Neural crest cell (in vitro differentiated cells): ENCODE data around the gene TMTC1. TPM values are rescaled to one million over a fixed set of nuclear protein-coding genes. Genes with fewer than 3 reads are reported as not detected.
"Not testable (repeated sequence)": the region's sequence is repeated elsewhere in the genome, so short reads cannot be mapped to it uniquely, and the experiment has no call there.

Experiments
- DNase-seq: peaks from one replicate; pipeline ENCODE4 v3.0.0; 2021; ENCODE audit warnings: low read depth, mixed read lengths, low spot score
- H3K27ac Mint-ChIP-seq: one replicate; pipeline ENCODE4 v1.8.0; 2021; ENCODE audit warnings: mild to moderate bottlenecking, mixed read lengths; ENCODE audit not compliant: unreplicated experiment
- H3K27me3 Mint-ChIP-seq: 2 replicates; pipeline ENCODE4 v1.8.0; 2021; ENCODE audit warnings: low read depth, mild to moderate bottlenecking, mixed read lengths
- H3K36me3 Mint-ChIP-seq: 2 replicates; pipeline ENCODE4 v1.8.0; 2021; ENCODE audit warnings: low read depth, mild to moderate bottlenecking, mixed read lengths
- H3K4me1 Mint-ChIP-seq: 2 replicates; pipeline ENCODE4 v1.8.0; 2021; ENCODE audit warnings: mixed read lengths
- H3K4me3 Mint-ChIP-seq: one replicate; pipeline ENCODE4 v1.8.0; 2021; ENCODE audit warnings: mild to moderate bottlenecking, mixed read lengths
- H3K9me3 Mint-ChIP-seq: 2 replicates; pipeline ENCODE4 v1.8.0; 2021; ENCODE audit warnings: mixed read lengths
- CTCF ChIP-seq: fragments of 200-600 bp; sonication (generic); conservative IDR thresholded peaks from 2 replicates; pipeline ENCODE4 v1.5.0; 2021; ENCODE audit warnings: antibody characterized with exemption, mild to moderate bottlenecking
- total RNA-seq: library from RNA; stranded (reverse); gene quantifications from 2 replicates; pipeline ENCODE4 v1.2.1, GENCODE V29; 2021

The TMTC1 gene
- total RNA-seq, 1 donor from 2014 or later: 13.1 TPM

GRCh38 chr12:29556363-29556762 lies 227.4 kb downstream of the TMTC1 start:
- peaks cover 7% of the 10 kb centered on the region for H3K36me3 Mint-ChIP-seq
- H3K4me1 Mint-ChIP-seq: peaks cover 30% of the 10 kb centered on the region
- H3K9me3 Mint-ChIP-seq: no peaks in the 10 kb centered on the region
- no peak overlapping the region for H3K27ac Mint-ChIP-seq
- H3K4me3 Mint-ChIP-seq: no peak overlapping the region
- TF ChIP-seq CTCF: no peak
- no peaks in the 10 kb centered on the region for H3K27me3 Mint-ChIP-seq
- DNase-seq: no peak

GRCh38 chr12:29555451-29555850 lies 228.3 kb downstream of the TMTC1 start:
- peaks cover 28% of the 10 kb centered on the region for H3K4me1 Mint-ChIP-seq
- not testable (repeated sequence) for H3K27ac Mint-ChIP-seq, H3K27me3 Mint-ChIP-seq, H3K4me3 Mint-ChIP-seq, H3K36me3 Mint-ChIP-seq, DNase-seq, H3K9me3 Mint-ChIP-seq

GRCh38 chr12:29552994-29553748 lies 230.6 kb downstream of the TMTC1 start:
- Mint-ChIP-seq H3K9me3 (no peaks in the 10 kb centered on the region), H3K4me1 (peaks cover 8% of the 10 kb centered on the region), H3K27ac (no peak overlapping the region), H3K27me3 (no peaks in the 10 kb centered on the region), H3K36me3 (peaks cover 8% of the 10 kb centered on the region), H3K4me3 (no peak overlapping the region)
- TF ChIP-seq CTCF: no peak
- DNase-seq: no peak

GRCh38 chr12:29552324-29552927 lies 231.3 kb downstream of the TMTC1 start:
- H3K36me3 Mint-ChIP-seq: peaks cover 15% of the 10 kb centered on the region
- H3K27me3 Mint-ChIP-seq: no peaks in the 10 kb centered on the region
- peaks cover 8% of the 10 kb centered on the region for H3K4me1 Mint-ChIP-seq
- no peak overlapping the region for H3K4me3 Mint-ChIP-seq
- no peak overlapping the region for H3K27ac Mint-ChIP-seq
- DNase-seq: peak; percentile 76
- H3K9me3 Mint-ChIP-seq: no peaks in the 10 kb centered on the region
- peak; percentile 100 for TF ChIP-seq CTCF

- peaks cover 15% of the 10 kb centered on the region for H3K36me3 Mint-ChIP-seq
- no peak for DNase-seq
- no peaks in the 10 kb centered on the region for H3K9me3 Mint-ChIP-seq
- no peak overlapping the region for H3K27ac Mint-ChIP-seq
- H3K4me1 Mint-ChIP-seq: peaks cover 8% of the 10 kb centered on the region
- no peak overlapping the region for H3K4me3 Mint-ChIP-seq
- no peak for TF ChIP-seq CTCF
- H3K27me3 Mint-ChIP-seq: no peaks in the 10 kb centered on the region
Measured at GRCh38 chr12:29551812-29552211, 231.9 kb downstream of the TMTC1 start.

GRCh38 chr12:29547864-29548263 lies 235.9 kb downstream of the TMTC1 start:
- Mint-ChIP-seq H3K27ac (no peak overlapping the region), H3K4me3 (no peak overlapping the region), H3K36me3 (peaks cover 8% of the 10 kb centered on the region)

More at GRCh38 chr12:29547864-29548263, 235.9 kb downstream of the TMTC1 start:
- DNase-seq: no peak
- TF ChIP-seq CTCF: no peak
- peaks cover 6% of the 10 kb centered on the region for H3K4me1 Mint-ChIP-seq
- no peaks in the 10 kb centered on the region for H3K27me3 Mint-ChIP-seq
- no peaks in the 10 kb centered on the region for H3K9me3 Mint-ChIP-seq
